HG03575 (cell line): Measurements from ENCODE around the gene HEPACAM.
"Not testable (repeated sequence)": the region's sequence is repeated elsewhere in the genome, so short reads cannot be mapped to it uniquely, and the experiment has no call there.

ENCODE experiments used
- ATAC-seq: cut with Tn5 transposase; IDR thresholded peaks from one replicate; pipeline ENCODE4 v1.9.1; 2021; ENCODE audit not compliant: unreplicated experiment, insufficient number of reproducible peaks, low FRiP score; ENCODE audit errors: extremely low read depth

The HEPACAM gene

GRCh38 chr11:124935548-124936514 lies at the start of gene HEPACAM:
Gene HEPACAM, minus strand, starts transcription at chr11:124936047. Its CDS starts 41 bp downstream, at chr11:124936006.
- no peak for ATAC-seq

- ATAC-seq, result no peak
Measured at GRCh38 chr11:124984512-124984854, 48.6 kb upstream of the HEPACAM start.

- no peak for ATAC-seq
Measured at GRCh38 chr11:124983674-124984511, 48.0 kb upstream of the HEPACAM start.

- no peak for ATAC-seq
Measured at GRCh38 chr11:124982043-124982442, 46.2 kb upstream of the HEPACAM start.

GRCh38 chr11:124978316-124978715 lies 42.5 kb upstream of the HEPACAM start:
- no peak for ATAC-seq

GRCh38 chr11:124977006-124977405 lies 41.2 kb upstream of the HEPACAM start:
- no peak for ATAC-seq

GRCh38 chr11:124976531-124976930 lies 40.7 kb upstream of the HEPACAM start:
- no peak for ATAC-seq

- no peak for ATAC-seq
Measured at GRCh38 chr11:124971810-124972209, 36.0 kb upstream of the HEPACAM start.

- ATAC-seq, result no peak
Measured at GRCh38 chr11:124970925-124971324, 35.1 kb upstream of the HEPACAM start.

GRCh38 chr11:124968197-124968596 lies 32.4 kb upstream of the HEPACAM start:
- not testable (repeated sequence) for ATAC-seq

GRCh38 chr11:124961972-124962609 lies 26.2 kb upstream of the HEPACAM start:
- peak; percentile 85 for ATAC-seq

GRCh38 chr11:124955035-124955434 lies 19.2 kb upstream of the HEPACAM start:
- ATAC-seq, result no peak

- no peak for ATAC-seq
Measured at GRCh38 chr11:124954590-124954955, 18.7 kb upstream of the HEPACAM start.

- ATAC-seq, result peak; percentile 87
Measured at GRCh38 chr11:124953753-124954589, 18.1 kb upstream of the HEPACAM start, which contains the start of gene CCDC15. Gene CCDC15, plus strand, starts transcription at chr11:124954202. Its CDS starts 531 bp downstream, at chr11:124954733.

GRCh38 chr11:124951341-124951740 lies 15.5 kb upstream of the HEPACAM start:
- ATAC-seq, result no peak

GRCh38 chr11:124950601-124951330 lies 14.9 kb upstream of the HEPACAM start:
- ATAC-seq, result no peak

- no peak for ATAC-seq
Measured at GRCh38 chr11:124946735-124947141, 10.9 kb upstream of the HEPACAM start.

- no peak for ATAC-seq
Measured at GRCh38 chr11:124945826-124946225, 10.0 kb upstream of the HEPACAM start.
